ENCODE measurements around the gene ZW10. TPM values are rescaled to one million over a fixed set of nuclear protein-coding genes. Genes with fewer than 3 reads are reported as not detected.

The ZW10 gene
- total RNA-seq, 1 experiment from 2014 or later: 21.0 TPM

GRCh38 chr11:113715882-113716625, 57.4 kb downstream of the ZW10 start:
- CTCF ChIA-PET: no interaction called here
- POLR2A ChIA-PET: no interaction called here

More at GRCh38 chr11:113715882-113716625, 57.4 kb downstream of the ZW10 start:
- TF ChIP-seq POLR2A (IDR thresholded peaks at IDR 0.05; ENCODE audit: borderline replicate concordance, extremely low read depth, insufficient read depth, insufficient read length): no peak
- no peak for TF ChIP-seq POLR2AphosphoS5 (IDR thresholded peaks at IDR 0.05; ENCODE audit: low read depth, low read length)
- TF ChIP-seq EZH2 (IDR thresholded peaks at IDR 0.05): no peak
- no peak for TF ChIP-seq RAD21 (IDR thresholded peaks at IDR 0.05; ENCODE audit: low read depth)
- TF ChIP-seq ZNF274 (IDR thresholded peaks at IDR 0.05; ENCODE audit: low read depth, low read length): no peak
- TF ChIP-seq EGR1 (IDR thresholded peaks at IDR 0.05; ENCODE audit: low read depth): no peak
- TF ChIP-seq CEBPB (IDR thresholded peaks at IDR 0.05; ENCODE audit: low read depth): no peak
- no peak for TF ChIP-seq ZBTB33 (IDR thresholded peaks at IDR 0.05; ENCODE audit: extremely low read depth, insufficient replicate concordance, low read length)
- TF ChIP-seq ELF1 (IDR thresholded peaks at IDR 0.05; ENCODE audit: borderline replicate concordance, low read depth): no peak
- TF ChIP-seq YY1 (IDR thresholded peaks at IDR 0.05; ENCODE audit: extremely low read depth, insufficient replicate concordance, low read depth, low read length): no peak
- no peak for TF ChIP-seq REST (IDR thresholded peaks at IDR 0.05; ENCODE audit: low read depth)
- no peak for TF ChIP-seq CTCF (IDR thresholded peaks at IDR 0.05 in 2 of 3, conservative IDR thresholded peaks at IDR 0.05 in 1 of 3; ENCODE audit: borderline replicate concordance in 1 of 3, insufficient read depth in 1 of 3, low read depth in 2 of 3, low read length in 2 of 3)
- TF ChIP-seq EZH2phosphoT487 (IDR thresholded peaks at IDR 0.05; ENCODE audit: borderline replicate concordance): no peak
- TF ChIP-seq MAX (IDR thresholded peaks at IDR 0.05): no peak
- no peak for TF ChIP-seq SIN3A (IDR thresholded peaks at IDR 0.05; ENCODE audit: low read depth)
- H4K20me1 ChIP-seq (ENCODE audit: insufficient read depth): no peaks in the 10 kb centered on the region
- H3K27me3 ChIP-seq (ENCODE audit: insufficient read depth, low read length): no peaks in the 10 kb centered on the region
- no peak overlapping the region for H3K27ac ChIP-seq (ENCODE audit: low read depth, low read length)
- RAD21 ChIA-PET (ENCODE audit: low non-redundant PET in 1 of 2, low total read pairs in 2 of 2, uncharacterized antibody in 2 of 2, unreplicated experiment in 2 of 2): no interaction called here
- BruUV-seq (replicated peaks): no TSS peak
- no peak overlapping the region for H3K4me3 ChIP-seq (replicated peaks in 1 of 2; ENCODE audit: low read depth in 1 of 2, low read length in 2 of 2)
- no peak overlapping the region for H2AFZ ChIP-seq (ENCODE audit: low read depth, low read length, poor library complexity, severe bottlenecking)
- no peaks in the 10 kb centered on the region for H3K4me1 ChIP-seq (ENCODE audit: control insufficient read depth in 1 of 2, insufficient read depth in 2 of 2, low read length in 2 of 2)
- no peaks in the 10 kb centered on the region for H3K9me2 ChIP-seq (ENCODE audit: insufficient read depth)
- no peaks in the 10 kb centered on the region for H3K36me3 ChIP-seq (ENCODE audit: control insufficient read depth in 1 of 2, insufficient read depth in 2 of 2, low read length in 2 of 2)
- ATAC-seq (no peak), DNase-seq (ENCODE audit: low read depth, low spot score) (no peak)
- no peaks in the 10 kb centered on the region for H3K79me2 ChIP-seq (ENCODE audit: insufficient read depth, low read length)
- no peaks in the 10 kb centered on the region for H3K9me3 ChIP-seq (ENCODE audit: control insufficient read depth in 1 of 2, insufficient read depth in 1 of 2, low read depth in 1 of 2, low read length in 2 of 2)
- intact Hi-C loops (cut with micrococcal nuclease): no loop called here
- no peak overlapping the region for H3K9ac ChIP-seq (ENCODE audit: low read length)
- H3K4me2 ChIP-seq (ENCODE audit: low read length): no peak overlapping the region

All from HCT116 (cell line).